Upper lobe of right lung (tissue), 1 donor: ENCODE results near the gene TEX35. TPM values are rescaled to one million over a fixed set of nuclear protein-coding genes. Genes with fewer than 3 reads are reported as not detected.

Experiments
- ATAC-seq: fragments of 200-7000 bp; cut with Tn5 transposase; one replicate; pipeline ENCODE4 v1.9.1; 2020; ENCODE audit warnings: mild to moderate bottlenecking, moderate library complexity
- DNase-seq: peaks from one replicate; pipeline ENCODE4 v3.0.0-alpha.2; 2020
- H3K27ac ChIP-seq: fragments of 200-600 bp; one replicate; pipeline ENCODE4 v1.8.0; 2022
- H3K27me3 ChIP-seq: fragments of 200-600 bp; one replicate; pipeline ENCODE4 v1.8.0; 2022; ENCODE audit warnings: mild to moderate bottlenecking
- H3K36me3 ChIP-seq: fragments of 200-600 bp; one replicate; pipeline ENCODE4 v1.8.0; 2022
- H3K4me1 ChIP-seq: fragments of 200-600 bp; one replicate; pipeline ENCODE4 v1.8.0; 2022
- H3K4me3 ChIP-seq: fragments of 200-600 bp; one replicate; pipeline ENCODE4 v1.8.0; 2022; ENCODE audit warnings: mild to moderate bottlenecking
- H3K9me3 ChIP-seq: fragments of 200-600 bp; one replicate; pipeline ENCODE4 v1.8.0; 2022
- CTCF ChIP-seq: fragments of 200-600 bp; IDR thresholded peaks from one replicate; pipeline ENCODE4 v1.8.0; 2022; ENCODE audit warnings: antibody characterized with exemption
- intact Hi-C: fragments of 100-400 bp; cut with DNase I; formaldehyde crosslinking; loops from one replicate; pipeline ENCODE4 v1.11.0; 2022
- total RNA-seq: library from RNA; stranded (reverse); fragmentation: NEBNext Ultra II Directional; extraction: Animal tissue kit (Norgen Biotek cat#: 25700); gene quantifications from one replicate; pipeline ENCODE4 v1.2.1, GENCODE V29; 2021
- donor health status: DM: no; HTN: yes; CAD: no; lungs with severe emphysema.

Gene TEX35
- total RNA-seq, 1 donor from 2014 or later, result not detected

- no peak for DNase-seq
These were observed 42.4 kb upstream of the TEX35 start for GRCh38 chr1:178470411-178470960.

GRCh38 chr1:178472531-178472930 is 40.4 kb upstream of the TEX35 start:
- intact Hi-C loops, result no loop called here
- ATAC-seq (no peak), DNase-seq (no peak)
- no peak for TF ChIP-seq CTCF
- Histone ChIP-seq H3K27me3 (no peaks in the 10 kb centered on the region), H3K4me1 (no peaks in the 10 kb centered on the region), H3K4me3 (no peak overlapping the region), H3K9me3 (no peaks in the 10 kb centered on the region), H3K27ac (no peak overlapping the region), H3K36me3 (peaks cover 26% of the 10 kb centered on the region)

More at GRCh38 chr1:178470411-178470960, 42.4 kb upstream of the TEX35 start:
- Histone ChIP-seq H3K4me1 (no peaks in the 10 kb centered on the region), H3K9me3 (no peaks in the 10 kb centered on the region), H3K4me3 (no peak overlapping the region), H3K27ac (no peak overlapping the region), H3K27me3 (no peaks in the 10 kb centered on the region), H3K36me3 (peaks cover 47% of the 10 kb centered on the region)
- peak; percentile 91 for ATAC-seq
- TF ChIP-seq CTCF, result no peak
- intact Hi-C loops, result no loop called here

GRCh38 chr1:178477373-178477772 is 35.5 kb upstream of the TEX35 start:
- intact Hi-C loops, result no loop called here
- no peak for TF ChIP-seq CTCF
- Histone ChIP-seq H3K4me3 (no peak overlapping the region), H3K36me3 (peaks cover 15% of the 10 kb centered on the region), H3K27me3 (no peaks in the 10 kb centered on the region), H3K4me1 (no peaks in the 10 kb centered on the region), H3K27ac (no peak overlapping the region), H3K9me3 (no peaks in the 10 kb centered on the region)
- ATAC-seq, result no peak
- DNase-seq, result no peak

GRCh38 chr1:178477841-178478240 is 35.1 kb upstream of the TEX35 start:
- Histone ChIP-seq H3K27ac (no peak overlapping the region), H3K9me3 (no peaks in the 10 kb centered on the region), H3K4me1 (no peaks in the 10 kb centered on the region), H3K36me3 (peaks cover 15% of the 10 kb centered on the region), H3K27me3 (no peaks in the 10 kb centered on the region), H3K4me3 (no peak overlapping the region)
- DNase-seq, result no peak
- intact Hi-C loops, result no loop called here
- TF ChIP-seq CTCF, result no peak
- ATAC-seq, result peak; percentile 49

- DNase-seq (no peak), ATAC-seq (no peak)
- Histone ChIP-seq H3K9me3 (no peaks in the 10 kb centered on the region), H3K27me3 (no peaks in the 10 kb centered on the region), H3K4me3 (no peak overlapping the region), H3K36me3 (no peaks in the 10 kb centered on the region), H3K4me1 (peaks cover 15% of the 10 kb centered on the region), H3K27ac (no peak overlapping the region)
- TF ChIP-seq CTCF, result no peak
- intact Hi-C loops, result no loop called here
These were observed 29.5 kb upstream of the TEX35 start for GRCh38 chr1:178483251-178483957.
